ENCODE results near the gene RPL18.

RPL18 gene

GRCh38 chr19:48629599-48630295 is 10.8 kb upstream of the RPL18 start:
- no peak for DNase-seq (ENCODE audit: low read depth)

- DNase-seq (ENCODE audit: low read depth), result no peak
These were observed 10.3 kb upstream of the RPL18 start for GRCh38 chr19:48629297-48629598.

GRCh38 chr19:48628486-48629296 is 9.7 kb upstream of the RPL18 start:
- no peak for DNase-seq (ENCODE audit: low read depth)

GRCh38 chr19:48627865-48628314 is 8.9 kb upstream of the RPL18 start:
- no peak for DNase-seq (ENCODE audit: low read depth)

- DNase-seq (ENCODE audit: low read depth), result no peak
These were observed 8.4 kb upstream of the RPL18 start for GRCh38 chr19:48627201-48627864.

GRCh38 chr19:48625891-48626327 is 6.9 kb upstream of the RPL18 start:
- no peak for DNase-seq (ENCODE audit: low read depth)

- no peak for DNase-seq (ENCODE audit: low read depth)
These were observed 6.1 kb upstream of the RPL18 start for GRCh38 chr19:48624791-48625723.

GRCh38 chr19:48624067-48624594 is 5.2 kb upstream of the RPL18 start:
- DNase-seq (ENCODE audit: low read depth), result peak; percentile 92

GRCh38 chr19:48623556-48624066 is 4.6 kb upstream of the RPL18 start:
- DNase-seq (ENCODE audit: low read depth), result no peak

- no peak for DNase-seq (ENCODE audit: low read depth)
These were observed 961 bp upstream of the RPL18 start for GRCh38 chr19:48619692-48620585.

GRCh38 chr19:48618278-48618915 is 581 bp downstream of the RPL18 start:
- no peak for DNase-seq (ENCODE audit: low read depth)

GRCh38 chr19:48617146-48617937 is 1.6 kb downstream of the RPL18 start:
- no peak for DNase-seq (ENCODE audit: low read depth)

GRCh38 chr19:48616491-48617056 is 2.4 kb downstream of the RPL18 start:
- no peak for DNase-seq (ENCODE audit: low read depth)

- DNase-seq (ENCODE audit: low read depth), result no peak
These were observed 2.9 kb downstream of the RPL18 start for GRCh38 chr19:48616041-48616436.

GRCh38 chr19:48615231-48616040 is 3.5 kb downstream of the RPL18 start:
- no peak for DNase-seq (ENCODE audit: low read depth)

- DNase-seq (ENCODE audit: low read depth), result no peak
These were observed 4.3 kb downstream of the RPL18 start, which contains the start of gene FAM83E for GRCh38 chr19:48614436-48615230. FAM83E (minus strand) TSS chr19:48615076; CDS start chr19:48613372, 1,704 bp downstream.
